HepG2 (cell line): ENCODE measurements around the gene ATRX. TPM values are rescaled to one million over a fixed set of nuclear protein-coding genes. Genes with fewer than 3 reads are reported as not detected.
A peak's percentile ranks its signal among the peaks of the same experiment; 100 is the strongest.

Experiments
- ATAC-seq: fragments of 200-7000 bp; cut with Tn5 transposase; 3 replicates; pipeline ENCODE4 v1.9.1; 2020; ENCODE audit warnings: mild to moderate bottlenecking, moderate library complexity
- BruUV-seq: library from RNA; stranded (reverse); fragments of 400-500 nt; replicated peaks from 2 replicates; lab custom pipeline; 2021; lab: Mats Ljungman, UMichigan
- CTCF ChIA-PET: fragments of 300-600 bp; formaldehyde crosslinking; extraction: SDS; loops from one replicate; lab custom pipeline; 2021; ENCODE audit warnings: low total read pairs, inconsistent platforms, low intra/inter-chr PET ratio; lab: Yijun Ruan, JAX
- POLR2A ChIA-PET: fragments of 350-600 bp; sonication (Branson Sonifier 250); formaldehyde crosslinking; loops from one replicate; lab custom pipeline; 2020; ENCODE audit warnings: antibody characterized with exemption, inconsistent platforms; lab: Yijun Ruan, JAX
- DNase-seq: peaks from one replicate; pipeline ENCODE4 v3.0.0-alpha.2; 2015; ENCODE audit warnings: low spot score
- FAIRE-seq: peaks from 3 replicates; lab custom pipeline; 2011; peaks lifted over from hg19 to GRCh38; lab: Jason Lieb, UNC
- H2AFZ ChIP-seq: one replicate; pipeline ENCODE4 v1.6.1; 2011; ENCODE audit warnings: low read length, inconsistent platforms
- H3K27ac ChIP-seq: fragments of 300-600 bp; 3 replicates; pipeline ENCODE4 v1.8.0; 2011; ENCODE audit warnings: mixed run types, mild to moderate bottlenecking, mixed read lengths, low read length, inconsistent platforms; ENCODE audit not compliant: insufficient read depth; ENCODE audit errors: extremely low read length
- H3K27me3 ChIP-seq, 2 experiments: fragments of 200-600 bp in 1 of 2; 2 replicates in 1 of 2; 3 replicates in 1 of 2; pipeline versions ENCODE4 v1.6.0 to v1.8.0; 2011; ENCODE audit warnings: low read length in 2 of 2, mild to moderate bottlenecking in 2 of 2, moderate library complexity in 2 of 2, inconsistent platforms in 1 of 2; ENCODE audit not compliant: insufficient read depth in 2 of 2, control insufficient read depth in 1 of 2
- H3K36me3 ChIP-seq, 2 experiments: fragments of 200-600 bp in 1 of 2; replicated peaks in 1 of 2; 2 replicates in 1 of 2; 3 replicates in 1 of 2; pipeline versions ENCODE4 v1.5.1 to v1.8.0; 2011; ENCODE audit warnings: low read length in 2 of 2, inconsistent platforms in 1 of 2; ENCODE audit not compliant: insufficient read depth in 2 of 2, control insufficient read depth in 1 of 2
- H3K4me1 ChIP-seq: 2 replicates; pipeline ENCODE4 v1.5.1; 2012; ENCODE audit warnings: low read length, inconsistent platforms; ENCODE audit not compliant: insufficient read depth
- H3K4me2 ChIP-seq: 2 replicates; pipeline ENCODE4 v1.6.0; 2011; ENCODE audit warnings: low read depth, low read length, inconsistent platforms
- H3K4me3 ChIP-seq, 3 experiments: fragments of 200-600 bp in 1 of 3; sonication (generic), shearing (Covaris generic) in 1 of 3; replicated peaks in 1 of 3; 2 replicates each; pipeline ENCODE4 v1.5.1; 2011 to 2016; ENCODE audit warnings: low read length in 3 of 3, inconsistent platforms in 2 of 3, low read depth in 2 of 3, mild to moderate bottlenecking in 2 of 3, control low read depth in 1 of 3, mixed read lengths in 1 of 3; ENCODE audit not compliant: insufficient read depth in 1 of 3
- H3K79me2 ChIP-seq: one replicate; pipeline ENCODE4 v1.6.1; 2011; ENCODE audit warnings: low read length, inconsistent platforms; ENCODE audit not compliant: insufficient read depth
- H3K9ac ChIP-seq: 2 replicates; pipeline ENCODE4 v1.6.0; 2011; ENCODE audit warnings: mild to moderate bottlenecking, low read depth, low read length, inconsistent platforms; ENCODE audit not compliant: insufficient read depth
- H3K9me3 ChIP-seq: 2 replicates; pipeline ENCODE4 v1.5.1; 2012; ENCODE audit warnings: mild to moderate bottlenecking, low read length
- H4K20me1 ChIP-seq: 2 replicates; pipeline ENCODE4 v1.6.0; 2011; ENCODE audit warnings: inconsistent platforms, mild to moderate bottlenecking, low read length, moderate library complexity; ENCODE audit not compliant: insufficient read depth
- AKAP8 ChIP-seq: sonication (generic); formaldehyde crosslinking; IDR thresholded peaks from 2 replicates; pipeline ENCODE4 v1.5.1; 2020; ENCODE audit warnings: mild to moderate bottlenecking, missing genetic modification reagents
- MAFF ChIP-seq: IDR thresholded peaks from 2 replicates; pipeline ENCODE4 v1.6.1; 2011; ENCODE audit warnings: low read depth, low read length, improper control_type of control experiment
- MAFK ChIP-seq, 2 experiments: IDR thresholded peaks in 1 of 2; conservative IDR thresholded peaks in 1 of 2; 2 replicates each; pipeline ENCODE4 v1.6.1; 2011; ENCODE audit warnings: improper control_type of control experiment in 2 of 2, low read length in 2 of 2
- MTF1 ChIP-seq: sonication (generic); formaldehyde crosslinking; IDR thresholded peaks from 2 replicates; pipeline ENCODE4 v1.5.0; 2020; ENCODE audit warnings: missing genetic modification reagents
- NFATC3 ChIP-seq: sonication (generic); formaldehyde crosslinking; IDR thresholded peaks from 2 replicates; pipeline ENCODE4 v1.5.1; 2020; ENCODE audit warnings: mild to moderate bottlenecking, missing genetic modification reagents
- NFE2L2 ChIP-seq: fragments of 150-350 bp; IDR thresholded peaks from 2 replicates; pipeline ENCODE4 v1.6.1; 2014; ENCODE audit warnings: low read length
- SMARCE1 ChIP-seq: fragments of 450-650 bp; IDR thresholded peaks from 2 replicates; pipeline ENCODE4 v1.6.1; 2017; ENCODE audit warnings: borderline replicate concordance
- SUZ12 ChIP-seq: fragments of 150-350 bp; IDR thresholded peaks from 2 replicates; pipeline ENCODE4 v1.6.1; 2014; ENCODE audit warnings: low read depth, low read length
- TBL1XR1 ChIP-seq: fragments of 150-350 bp; IDR thresholded peaks from 2 replicates; pipeline ENCODE4 v1.6.1; 2014; ENCODE audit warnings: borderline replicate concordance, low read length; ENCODE audit not compliant: partially characterized antibody
- TFDP1 ChIP-seq: IDR thresholded peaks from 2 replicates; pipeline ENCODE4 v1.6.1; 2016; ENCODE audit warnings: missing compliant biosample characterization, missing genetic modification reagents, borderline replicate concordance
- TRIM22 ChIP-seq: fragments of 450-650 bp; IDR thresholded peaks from 2 replicates; pipeline ENCODE4 v1.6.1; 2017
- ZBTB49 ChIP-seq: sonication (generic); formaldehyde crosslinking; IDR thresholded peaks from 2 replicates; pipeline ENCODE4 v1.4.0; 2020; ENCODE audit warnings: missing genetic modification reagents, borderline replicate concordance
- ZMYM4 ChIP-seq: sonication (generic); formaldehyde crosslinking; IDR thresholded peaks from 2 replicates; pipeline ENCODE4 v1.8.1; 2023; ENCODE audit warnings: mild to moderate bottlenecking, missing genetic modification reagents
- ZNF18 ChIP-seq: sonication (generic); formaldehyde crosslinking; IDR thresholded peaks from 2 replicates; pipeline ENCODE4 v1.8.0; 2022; ENCODE audit warnings: mild to moderate bottlenecking, missing genetic modification reagents; ENCODE audit not compliant: insufficient replicate concordance
- ZNF230 ChIP-seq: sonication (generic); formaldehyde crosslinking; IDR thresholded peaks from 2 replicates; pipeline ENCODE4 v1.4.0; 2020; ENCODE audit warnings: mild to moderate bottlenecking, missing genetic modification reagents
- WGBS: methylation state at CpG from one replicate; pipeline ENCODE4 v1.1.6; 2017; ENCODE audit warnings: low lambda C conversion rate; 5-methylcytosine and 5-hydroxymethylcytosine counted together
- in situ Hi-C: cut with HindIII; loops from 2 replicates; pipeline ENCODE4 v1.10.0; 2017; ENCODE audit warnings: low pct_unique_long_range_greater_than_20kb; ENCODE audit not compliant: extremely low pct_ligation_motif_present
- intact Hi-C: fragments of 100-400 bp; cut with micrococcal nuclease; formaldehyde crosslinking; loops from one replicate; pipeline ENCODE4 v1.10.0; 2022; ENCODE audit not compliant: unreplicated experiment
- polyA plus RNA-seq, 8 experiments: library from polyadenylated mRNA; depleted of rRNA in 3 of 8; stranded (reverse) in 7 of 8; unstranded in 1 of 8; fragments of >200 nt; fragmentation: Illumina TruSeq in 4 of 8; extraction: Trizol in 4 of 8; gene quantifications; 2 replicates each; pipeline versions ENCODE4 v1.2.1 to v1.2.3, GENCODE V29; 2011 to 2016; ENCODE audit warnings: low read depth in 4 of 8, missing spikeins in 1 of 8, mixed read lengths in 1 of 8; ENCODE audit not compliant: insufficient read depth in 1 of 8
- total RNA-seq, 5 experiments: library from RNA; depleted of rRNA; stranded (reverse); fragments of >200 nt; fragmentation: Illumina TruSeq; extraction: Trizol; gene quantifications; 2 replicates each; pipeline ENCODE4 v1.2.3, GENCODE V29; 2016; ENCODE audit warnings: low read depth in 1 of 5

Gene ATRX
- total and polyA plus RNA-seq, 2 of the 13 experiments (the other 11 are each of a cell fraction or from before 2014, with no cell fraction given) = 26.1 to 44.5 TPM

- Histone ChIP-seq H3K9ac (no peak overlapping the region), H3K27ac (no peak overlapping the region), H3K27me3 (no peaks in the 10 kb centered on the region), H4K20me1 (no peaks in the 10 kb centered on the region), H3K4me2 (no peak overlapping the region), H3K36me3 (no peaks in the 10 kb centered on the region), H2AFZ (no peak overlapping the region), H3K4me1 (no peaks in the 10 kb centered on the region), H3K79me2 (no peaks in the 10 kb centered on the region), H3K9me3 (no peaks in the 10 kb centered on the region), H3K4me3 (no peak overlapping the region)
- TF ChIP-seq TBL1XR1 (no peak), ZNF18 (CRISPR knock-in tag) (no peak), MAFK (conservative IDR thresholded peaks at IDR 0.05 in 1 of 2, IDR thresholded peaks at IDR 0.05 in 1 of 2; ENCODE audit: low read length in 2 of 2) (peak in 1 of 2 experiments; percentile 43; a peak in 1 of 4 replicates), NFATC3 (CRISPR knock-in tag) (no peak), ZBTB49 (CRISPR knock-in tag) (no peak), TFDP1 (no peak), MTF1 (CRISPR knock-in tag) (no peak), ZMYM4 (CRISPR knock-in tag) (no peak), MAFF (0 out of 2 replicates have a peak, but pooled peaks have one; percentile 16), TRIM22 (no peak), SUZ12 (no peak), NFE2L2 (0 out of 2 replicates have a peak, but pooled peaks have one; percentile 14), SMARCE1 (no peak), ZNF230 (no peak), AKAP8 (CRISPR knock-in tag) (no peak)
- no TSS peak for BruUV-seq
- ATAC-seq (no peak), FAIRE-seq (no peak), DNase-seq (no peak)
- CTCF ChIA-PET = no interaction called here
- POLR2A ChIA-PET = no interaction called here
- intact Hi-C loops (no loop called here), in situ Hi-C loops (no loop called here)
- 100% methylated on average over 2 of the region's 2 CpGs for WGBS
Measured at GRCh38 chrX:77561372-77561771, 224.6 kb downstream of the ATRX start.
